ENCODE data around the gene SEC11A.
"Not testable (repeated sequence)": the region's sequence is repeated elsewhere in the genome, so short reads cannot be mapped to it uniquely, and the experiment has no call there.

SEC11A gene

GRCh38 chr15:84669726-84670125 is 46.2 kb downstream of the SEC11A start:
- DNase-seq, result no peak

GRCh38 chr15:84668221-84668982 is 47.5 kb downstream of the SEC11A start:
- no peak for DNase-seq

GRCh38 chr15:84666373-84666772 is 49.6 kb downstream of the SEC11A start:
- DNase-seq, result no peak

- no peak for DNase-seq
These were observed 54.9 kb downstream of the SEC11A start for GRCh38 chr15:84661001-84661400.

- peak; percentile 22 to 73 for DNase-seq
These were observed 55.8 kb downstream of the SEC11A start for GRCh38 chr15:84659904-84660781.

- no peak for DNase-seq
These were observed 57.0 kb downstream of the SEC11A start for GRCh38 chr15:84658788-84659411.

GRCh38 chr15:84658080-84658787 is 57.7 kb downstream of the SEC11A start, which contains the start of gene NMB:
Gene NMB (minus strand): TSS chr15:84658199. CDS start chr15:84658152, 47 bp downstream.
- DNase-seq, result peak; percentile 94 to 95

GRCh38 chr15:84657748-84658079 is 58.2 kb downstream of the SEC11A start:
- DNase-seq, result no peak

- no peak for DNase-seq
These were observed 59.0 kb downstream of the SEC11A start for GRCh38 chr15:84656972-84657371.

- peak; percentile 83 to 91 for DNase-seq
These were observed 61.1 kb downstream of the SEC11A start for GRCh38 chr15:84654689-84655453.

GRCh38 chr15:84653910-84654688 is 61.8 kb downstream of the SEC11A start, which contains the start of gene WDR73:
Gene WDR73 (minus strand): TSS chr15:84654283. CDS start chr15:84654274, 9 bp downstream.
- peak; percentile 83 to 95 for DNase-seq

GRCh38 chr15:84653584-84653909 is 62.4 kb downstream of the SEC11A start:
- no peak for DNase-seq

GRCh38 chr15:84649706-84650105 is 66.2 kb downstream of the SEC11A start:
- no peak for DNase-seq

GRCh38 chr15:84648539-84648938 is 67.4 kb downstream of the SEC11A start:
- no peak for DNase-seq

- no peak for DNase-seq
These were observed 68.2 kb downstream of the SEC11A start for GRCh38 chr15:84647726-84648125.

- no peak for DNase-seq
These were observed 69.9 kb downstream of the SEC11A start for GRCh38 chr15:84645997-84646396.

- DNase-seq, result no peak
These were observed 70.4 kb downstream of the SEC11A start for GRCh38 chr15:84645496-84645895.

GRCh38 chr15:84643838-84644237 is 72.1 kb downstream of the SEC11A start:
- peak in 1 of 2 experiments; percentile 50 for DNase-seq

GRCh38 chr15:84642640-84643039 is 73.3 kb downstream of the SEC11A start:
- DNase-seq, result not testable (repeated sequence)

GRCh38 chr15:84641871-84642270 is 74.1 kb downstream of the SEC11A start:
- not testable (repeated sequence) for DNase-seq

- DNase-seq, result no peak
These were observed 77.8 kb downstream of the SEC11A start for GRCh38 chr15:84638103-84638502.

Data from NCI-H524 (cell line).